Stimulated activated CD8-positive, alpha-beta memory T cell treated with anti-CD3 and anti-CD28 coated beads, Interleukin-7, amount 100 ng/mL, for 48 hours (primary cell): ENCODE data around the gene DCAF15.

ENCODE experiments used
- DNase-seq, 2 donors: peaks; one replicate each; pipeline ENCODE4 v3.0.0-alpha.2; 2020; ENCODE audit warnings: low read depth in 1 of 2; ENCODE audit errors: extremely low read depth in 1 of 2

Gene DCAF15

DNA sequence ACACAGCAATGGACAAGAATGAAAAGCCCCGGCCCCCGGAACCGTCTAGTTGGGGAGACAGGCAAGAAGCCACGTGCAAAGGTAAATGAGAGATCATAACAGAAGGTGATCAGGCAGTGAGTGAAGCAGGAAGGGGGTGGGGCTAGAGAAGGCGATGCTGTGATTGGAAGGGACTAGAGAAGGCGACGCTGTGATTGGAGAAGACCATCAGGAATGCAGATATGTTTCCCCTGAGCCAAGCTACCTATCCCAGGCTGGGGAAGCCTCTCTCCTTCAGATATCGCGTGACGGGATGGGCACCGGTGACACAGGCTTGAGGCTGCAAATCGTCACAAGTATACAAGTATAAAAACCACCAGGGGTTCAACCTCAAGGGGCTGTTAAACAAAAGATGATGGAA lies 21.8 kb downstream of the DCAF15 start:
- DNase-seq: peak in 1 of 2 donors; percentile 31

DNA sequence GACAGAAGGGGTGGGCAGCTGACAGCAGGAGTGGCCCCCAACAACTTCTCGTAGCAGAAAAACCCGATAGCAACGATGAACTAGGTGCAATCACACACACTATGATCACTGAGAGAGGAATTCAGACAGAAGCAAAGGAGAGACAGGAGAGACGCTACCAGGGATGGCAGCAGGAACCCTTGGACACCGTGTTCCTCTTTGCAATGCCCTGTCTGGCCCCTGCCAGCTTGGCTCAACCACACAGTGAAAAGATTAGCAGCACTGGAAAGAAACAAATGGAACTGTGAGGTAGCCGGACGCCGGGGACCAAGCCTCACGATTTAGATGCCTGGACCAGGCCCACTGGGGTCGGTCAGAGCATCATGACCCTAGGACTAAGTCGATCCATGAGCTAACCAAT lies 23.6 kb downstream of the DCAF15 start:
- DNase-seq: no peak

DNA sequence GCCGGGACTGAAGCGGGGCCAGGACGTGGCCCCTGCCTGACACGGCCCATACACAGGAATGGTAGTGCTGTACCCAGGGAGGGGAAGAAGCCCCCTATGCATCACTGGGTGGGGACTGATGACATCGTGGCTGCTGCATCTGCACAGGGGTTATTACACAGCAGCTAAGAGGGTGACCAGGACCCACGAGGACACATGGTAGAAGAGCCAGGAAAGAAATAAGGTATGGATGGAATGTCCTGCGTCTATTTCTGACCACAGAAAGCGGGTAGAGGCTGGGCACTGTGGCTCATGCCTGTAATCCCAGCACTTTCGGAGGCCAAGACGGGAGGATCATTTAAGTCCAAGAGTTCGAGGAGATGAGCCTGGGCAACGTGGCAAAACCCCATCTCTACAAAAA lies 24.1 kb downstream of the DCAF15 start:
- no peak for DNase-seq

DNA sequence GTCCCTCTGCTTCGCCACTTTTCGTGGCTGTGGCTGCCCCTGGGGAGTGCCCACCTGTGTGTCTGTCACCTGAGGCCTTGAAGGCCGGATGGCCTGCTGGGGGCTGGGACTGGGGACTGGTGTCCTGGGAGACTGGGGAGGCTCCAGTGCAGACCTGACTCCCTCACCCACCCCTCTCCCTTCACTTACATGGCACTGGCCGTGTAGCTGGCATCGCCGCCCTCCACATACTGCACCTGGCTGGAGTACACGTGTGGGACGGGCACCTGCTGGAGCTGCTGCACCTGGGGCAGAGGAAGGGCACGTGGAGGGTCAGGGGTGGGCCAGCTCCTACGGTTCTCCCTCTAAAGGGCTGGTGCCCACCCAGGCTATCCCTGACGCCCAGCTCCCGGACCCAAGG lies 25.5 kb downstream of the DCAF15 start:
- no peak for DNase-seq

- peak in 1 of 2 donors; percentile 34 for DNase-seq
Observed at GRCh38 chr19:13978351-13979243, 26.3 kb downstream of the DCAF15 start.

DNA sequence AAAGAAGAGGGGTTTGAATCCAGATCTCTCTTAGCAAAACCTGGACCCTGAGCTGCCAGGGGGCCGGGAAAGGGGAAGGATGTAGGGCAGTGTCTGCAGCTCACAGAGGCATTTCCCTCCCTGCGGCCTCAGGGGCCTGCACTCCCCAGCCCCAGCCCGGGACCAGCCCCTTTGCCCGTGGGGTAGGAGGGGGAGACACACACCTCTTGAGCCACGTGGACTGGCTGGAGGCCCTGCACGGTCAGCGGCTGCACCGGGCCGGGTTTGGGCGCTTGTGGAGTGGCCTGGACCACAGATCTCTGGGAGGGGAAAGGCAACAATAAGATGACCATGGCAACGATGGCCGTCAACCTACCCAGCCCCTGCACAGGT lies 26.9 kb downstream of the DCAF15 start:
- DNase-seq: no peak

GRCh38 chr19:13979686-13980085 lies 27.4 kb downstream of the DCAF15 start:
- no peak for DNase-seq

GRCh38 chr19:13980340-13980739 lies 28.0 kb downstream of the DCAF15 start:
- DNase-seq: no peak

- DNase-seq: no peak
Observed at GRCh38 chr19:13981021-13981420, 28.7 kb downstream of the DCAF15 start.

DNA sequence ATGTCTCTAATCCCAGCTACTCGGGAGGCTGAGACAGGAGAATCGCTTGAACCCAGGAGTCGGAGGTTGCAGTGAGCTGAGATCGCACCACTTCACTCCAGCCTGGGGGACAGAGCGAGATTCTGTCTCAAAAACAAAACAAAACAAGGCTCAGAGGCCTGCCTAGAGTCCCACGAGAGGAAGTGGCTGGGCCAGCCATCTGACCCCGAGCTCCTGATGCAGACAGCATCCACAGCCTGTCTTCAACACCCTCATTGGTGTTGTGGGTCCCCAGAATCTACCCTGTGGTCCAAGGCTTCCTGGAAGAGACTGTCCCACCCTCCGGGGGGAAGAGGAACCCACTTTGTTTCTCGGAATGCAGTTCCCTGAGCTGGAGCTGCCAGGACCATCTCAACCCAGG lies 29.2 kb downstream of the DCAF15 start:
- DNase-seq: no peak

DNA sequence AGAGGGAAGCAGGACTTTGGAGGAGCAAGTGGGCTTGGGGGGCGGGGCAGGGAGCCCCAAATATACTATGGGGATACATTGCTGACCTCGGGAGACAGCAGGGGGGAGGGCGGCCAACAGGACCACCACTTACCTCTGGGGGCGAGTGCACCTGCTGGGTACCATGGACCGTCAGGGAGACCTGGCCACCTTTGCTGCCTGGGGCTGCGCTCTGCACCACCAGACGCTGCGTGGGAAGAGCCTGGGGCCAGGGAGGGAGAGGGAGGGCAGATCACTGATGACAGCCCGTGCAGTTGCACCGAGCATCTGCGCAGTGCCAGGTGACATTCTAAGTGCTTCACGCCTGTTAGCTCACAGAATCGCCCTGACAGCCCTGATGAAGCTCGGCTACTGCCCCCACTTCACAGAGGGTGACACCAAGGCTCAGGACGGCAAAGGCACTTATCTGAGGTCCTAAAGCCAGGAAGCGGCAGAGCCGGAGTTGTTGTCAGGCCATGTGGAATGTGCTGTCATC lies 29.7 kb downstream of the DCAF15 start:
- no peak for DNase-seq

- DNase-seq: no peak
Observed at GRCh38 chr19:13982773-13983172, 30.5 kb downstream of the DCAF15 start.

- DNase-seq: no peak
Observed at GRCh38 chr19:13983213-13983889, 31.0 kb downstream of the DCAF15 start.

GRCh38 chr19:13984186-13984585 lies 31.9 kb downstream of the DCAF15 start:
- DNase-seq: no peak

- no peak for DNase-seq
Observed at GRCh38 chr19:13984875-13985741, 32.8 kb downstream of the DCAF15 start.

DNA sequence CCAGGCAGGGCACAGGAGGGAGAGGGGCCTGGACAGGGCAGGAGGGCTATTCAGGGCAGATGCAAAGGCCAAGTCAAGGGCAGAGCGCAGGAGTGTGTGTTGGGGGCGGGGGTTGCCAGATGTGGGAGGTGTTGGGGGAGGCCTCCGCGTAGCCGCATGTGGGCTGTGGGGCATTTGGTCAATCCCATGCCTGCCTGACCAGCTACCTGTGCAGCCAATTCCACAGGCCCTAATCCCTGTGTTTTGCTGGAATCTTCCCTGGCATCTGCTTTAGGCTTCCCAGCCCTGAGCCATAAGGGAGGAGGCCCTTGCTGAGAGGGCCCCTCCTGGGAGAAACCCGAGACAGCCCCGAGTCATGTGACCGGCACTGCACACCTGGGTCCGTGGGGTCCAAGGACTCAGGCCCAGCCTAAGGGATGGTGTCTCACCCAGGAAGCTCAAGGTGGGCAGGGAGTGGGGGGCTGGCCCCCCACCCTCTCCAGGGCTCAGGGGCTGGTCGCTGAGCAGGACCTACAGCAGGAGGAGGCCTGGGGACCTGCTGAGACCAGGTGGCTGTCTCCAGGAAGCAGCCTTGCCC lies 33.5 kb downstream of the DCAF15 start:
- DNase-seq: no peak

DNA sequence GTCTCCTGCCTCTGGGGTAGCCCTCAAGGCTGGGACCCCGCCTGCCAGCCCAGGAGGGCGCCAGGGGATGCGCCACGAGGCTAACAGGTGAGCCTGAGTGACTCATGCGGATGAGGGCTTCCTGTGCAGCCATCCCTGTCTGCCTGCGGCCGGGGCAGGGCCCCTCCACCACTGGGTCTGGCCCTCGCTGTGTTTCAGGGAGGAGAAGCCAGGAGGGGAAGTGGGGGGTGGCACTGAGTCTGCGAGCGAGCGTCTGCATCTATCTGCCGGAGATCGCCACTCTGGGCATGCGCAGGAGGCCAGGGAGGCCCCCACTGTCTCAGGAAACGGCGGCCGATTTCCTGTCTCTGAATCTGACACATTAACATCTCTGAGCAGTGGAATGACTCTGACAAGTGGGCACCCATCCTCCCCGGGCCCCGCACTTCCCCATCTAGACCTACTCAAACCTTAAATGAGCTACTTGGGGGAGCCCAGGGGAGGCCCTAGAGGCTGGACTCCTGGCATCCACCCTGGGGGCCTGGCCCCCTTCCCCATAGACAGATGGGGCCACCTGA lies 34.1 kb downstream of the DCAF15 start:
- peak; percentile 96 to 100 for DNase-seq

DNA sequence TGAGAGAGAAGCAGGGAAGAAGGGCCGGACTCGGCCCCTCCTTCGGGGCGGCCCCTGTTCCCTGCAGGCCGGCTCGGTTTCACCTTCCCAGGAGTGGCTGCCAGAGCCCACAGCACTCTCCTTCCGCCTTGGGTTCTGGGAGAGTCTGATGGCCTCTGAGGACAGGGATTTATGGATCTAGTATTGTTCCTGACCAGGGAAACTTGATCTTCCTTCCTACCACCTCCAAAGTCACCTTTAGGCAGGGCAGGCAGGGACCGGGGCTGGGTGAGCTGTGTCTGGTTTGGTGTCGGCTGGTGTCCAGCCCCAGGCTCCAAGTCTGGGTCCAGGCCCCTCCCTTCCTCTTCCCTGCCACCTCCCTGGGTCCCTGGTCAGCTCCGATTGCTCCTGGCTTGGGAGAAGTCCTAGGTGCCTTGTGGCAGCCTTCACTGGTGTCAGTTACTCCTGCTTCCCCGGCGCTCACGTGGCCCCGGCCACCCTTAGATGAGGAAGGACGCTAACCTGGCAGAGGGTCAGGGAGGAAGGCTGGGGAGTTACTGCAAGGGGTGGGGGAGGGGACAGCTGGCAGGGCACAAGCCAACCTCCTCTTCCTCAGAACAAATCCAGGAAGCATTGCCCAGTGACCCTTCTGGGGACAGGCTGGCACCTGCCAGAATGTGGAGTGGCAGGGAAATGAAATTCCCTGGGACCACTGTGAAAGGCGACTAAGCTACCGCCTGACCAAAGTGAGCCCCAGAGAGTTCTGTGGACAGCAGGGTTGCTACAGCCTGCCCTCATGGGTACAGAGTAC lies 35.0 kb downstream of the DCAF15 start:
- no peak for DNase-seq

- DNase-seq: no peak
Observed at GRCh38 chr19:13989487-13989886, 37.2 kb downstream of the DCAF15 start.

- no peak for DNase-seq
Observed at GRCh38 chr19:13990085-13990484, 37.8 kb downstream of the DCAF15 start.
